ENCODE data around the gene SLC28A2. TPM values are rescaled to one million over a fixed set of nuclear protein-coding genes. Genes with fewer than 3 reads are reported as not detected.
"Not testable (repeated sequence)": the region's sequence is repeated elsewhere in the genome, so short reads cannot be mapped to it uniquely, and the experiment has no call there.

Gene SLC28A2
- total RNA-seq, 2 experiments from 2014 or later, result not detected

GRCh38 chr15:45288947-45289346 is 36.9 kb downstream of the SLC28A2 start:
- DNase-seq (ENCODE audit: low spot score), result no peak
- BruUV-seq (replicated peaks), result no TSS peak
- no peak overlapping the region for H2AFZ ChIP-seq (ENCODE audit: low read length)
- no peak for TF ChIP-seq EZH2phosphoT487 (IDR thresholded peaks at IDR 0.05; ENCODE audit: borderline replicate concordance, low read depth, low read length)
- no peak for TF ChIP-seq CTCF (conservative IDR thresholded peaks at IDR 0.05; ENCODE audit: low read length)
- H3K4me2 ChIP-seq (ENCODE audit: low read length), result no peak overlapping the region
- no peaks in the 10 kb centered on the region for H3K4me1 ChIP-seq (ENCODE audit: insufficient read depth, low read length, poor library complexity, severe bottlenecking)
- ChIA-PET CTCF (ENCODE audit: unreplicated experiment) (no interaction called here), POLR2A (no interaction called here)
- H3K9me2 ChIP-seq (ENCODE audit: insufficient read depth, low read length), result no peaks in the 10 kb centered on the region
- no peaks in the 10 kb centered on the region for H3K36me3 ChIP-seq (ENCODE audit: insufficient read depth, low read length)
- no peaks in the 10 kb centered on the region for H4K20me1 ChIP-seq (ENCODE audit: insufficient read depth, low read length)
- H3K79me2 ChIP-seq (ENCODE audit: insufficient read depth, low read depth, low read length), result no peaks in the 10 kb centered on the region
- H3K4me3 ChIP-seq (ENCODE audit: low read depth, low read length, poor library complexity, severe bottlenecking), result no peak overlapping the region
- intact Hi-C loops (cut with micrococcal nuclease; ENCODE audit: unreplicated experiment), result no loop called here
- H3K9me3 ChIP-seq (ENCODE audit: low read length), result no peaks in the 10 kb centered on the region
- H3K27ac ChIP-seq (ENCODE audit: low read depth, low read length, poor library complexity, severe bottlenecking), result no peak overlapping the region

- intact Hi-C loops (cut with micrococcal nuclease; ENCODE audit: unreplicated experiment), result no loop called here
- Histone ChIP-seq H3K9me2 (ENCODE audit: insufficient read depth, low read length) (no peaks in the 10 kb centered on the region), H3K4me2 (ENCODE audit: low read length) (no peak overlapping the region), H3K27ac (ENCODE audit: low read depth, low read length, poor library complexity, severe bottlenecking) (no peak overlapping the region), H3K4me1 (ENCODE audit: insufficient read depth, low read length, poor library complexity, severe bottlenecking) (no peaks in the 10 kb centered on the region), H3K9me3 (ENCODE audit: low read length) (no peaks in the 10 kb centered on the region), H3K4me3 (ENCODE audit: low read depth, low read length, poor library complexity, severe bottlenecking) (no peak overlapping the region), H3K79me2 (ENCODE audit: insufficient read depth, low read depth, low read length) (no peaks in the 10 kb centered on the region), H2AFZ (ENCODE audit: low read length) (no peak overlapping the region), H4K20me1 (ENCODE audit: insufficient read depth, low read length) (no peaks in the 10 kb centered on the region), H3K36me3 (ENCODE audit: insufficient read depth, low read length) (no peaks in the 10 kb centered on the region)
- CTCF ChIA-PET (ENCODE audit: unreplicated experiment), result no interaction called here
- DNase-seq (ENCODE audit: low spot score), result no peak
- TF ChIP-seq CTCF (conservative IDR thresholded peaks at IDR 0.05; ENCODE audit: low read length) (no peak), EZH2phosphoT487 (IDR thresholded peaks at IDR 0.05; ENCODE audit: borderline replicate concordance, low read depth, low read length) (no peak)
- POLR2A ChIA-PET, result no interaction called here
- no TSS peak for BruUV-seq (replicated peaks)
These were observed 40.0 kb downstream of the SLC28A2 start for GRCh38 chr15:45291822-45292582.

DNA sequence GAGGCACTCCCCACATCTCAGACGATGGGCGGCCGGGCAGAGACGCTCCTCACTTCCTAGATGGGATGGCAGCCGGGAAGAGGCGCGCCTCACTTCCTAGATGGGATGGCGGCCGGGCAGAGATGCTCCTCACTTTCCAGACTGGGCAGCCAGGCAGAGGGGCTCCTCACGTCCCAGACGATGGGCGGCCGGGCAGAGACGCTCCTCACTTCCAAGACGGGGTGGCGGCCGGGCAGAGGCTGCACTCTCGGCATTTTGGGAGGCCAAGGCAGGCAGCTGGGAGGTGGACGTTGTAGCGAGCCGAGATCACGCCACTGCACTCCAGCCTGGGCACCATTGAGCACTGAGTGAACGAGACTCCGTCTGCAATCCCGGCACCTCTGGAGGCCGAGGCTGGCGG is 41.3 kb downstream of the SLC28A2 start:
- H3K4me1 ChIP-seq (ENCODE audit: insufficient read depth, low read length, poor library complexity, severe bottlenecking); H3K4me3 ChIP-seq (ENCODE audit: low read depth, low read length, poor library complexity, severe bottlenecking); H3K9me2 ChIP-seq (ENCODE audit: insufficient read depth, low read length); H3K27ac ChIP-seq (ENCODE audit: low read depth, low read length, poor library complexity, severe bottlenecking); POLR2A ChIA-PET; H3K36me3 ChIP-seq (ENCODE audit: insufficient read depth, low read length); H3K9me3 ChIP-seq (ENCODE audit: low read length); CTCF ChIA-PET (ENCODE audit: unreplicated experiment); H2AFZ ChIP-seq (ENCODE audit: low read length); H3K79me2 ChIP-seq (ENCODE audit: insufficient read depth, low read depth, low read length); DNase-seq (ENCODE audit: low spot score); intact Hi-C loops (cut with micrococcal nuclease; ENCODE audit: unreplicated experiment); BruUV-seq (replicated peaks); H4K20me1 ChIP-seq (ENCODE audit: insufficient read depth, low read length); H3K4me2 ChIP-seq (ENCODE audit: low read length): not testable (repeated sequence)

GRCh38 chr15:45298964-45299378 is 46.9 kb downstream of the SLC28A2 start:
- intact Hi-C loops (cut with micrococcal nuclease; ENCODE audit: unreplicated experiment); H2AFZ ChIP-seq (ENCODE audit: low read length); POLR2A ChIA-PET; H3K4me1 ChIP-seq (ENCODE audit: insufficient read depth, low read length, poor library complexity, severe bottlenecking); H4K20me1 ChIP-seq (ENCODE audit: insufficient read depth, low read length); DNase-seq (ENCODE audit: low spot score); H3K36me3 ChIP-seq (ENCODE audit: insufficient read depth, low read length); H3K9me2 ChIP-seq (ENCODE audit: insufficient read depth, low read length); H3K9me3 ChIP-seq (ENCODE audit: low read length); H3K79me2 ChIP-seq (ENCODE audit: insufficient read depth, low read depth, low read length); H3K27ac ChIP-seq (ENCODE audit: low read depth, low read length, poor library complexity, severe bottlenecking); H3K4me3 ChIP-seq (ENCODE audit: low read depth, low read length, poor library complexity, severe bottlenecking); CTCF ChIA-PET (ENCODE audit: unreplicated experiment); H3K4me2 ChIP-seq (ENCODE audit: low read length); BruUV-seq (replicated peaks): not testable (repeated sequence)
